Hematopoietic multipotent progenitor cell treated with erythropoietin and hydrocortisone succinate and interleukin-3 and kit ligand, for 6 days (in vitro differentiated cells): ENCODE results near the gene RNU7-1.

ENCODE experiments used
- DNase-seq: peaks from one replicate; pipeline ENCODE4 v3.0.0-alpha.2; 2015

RNU7-1 gene

DNA sequence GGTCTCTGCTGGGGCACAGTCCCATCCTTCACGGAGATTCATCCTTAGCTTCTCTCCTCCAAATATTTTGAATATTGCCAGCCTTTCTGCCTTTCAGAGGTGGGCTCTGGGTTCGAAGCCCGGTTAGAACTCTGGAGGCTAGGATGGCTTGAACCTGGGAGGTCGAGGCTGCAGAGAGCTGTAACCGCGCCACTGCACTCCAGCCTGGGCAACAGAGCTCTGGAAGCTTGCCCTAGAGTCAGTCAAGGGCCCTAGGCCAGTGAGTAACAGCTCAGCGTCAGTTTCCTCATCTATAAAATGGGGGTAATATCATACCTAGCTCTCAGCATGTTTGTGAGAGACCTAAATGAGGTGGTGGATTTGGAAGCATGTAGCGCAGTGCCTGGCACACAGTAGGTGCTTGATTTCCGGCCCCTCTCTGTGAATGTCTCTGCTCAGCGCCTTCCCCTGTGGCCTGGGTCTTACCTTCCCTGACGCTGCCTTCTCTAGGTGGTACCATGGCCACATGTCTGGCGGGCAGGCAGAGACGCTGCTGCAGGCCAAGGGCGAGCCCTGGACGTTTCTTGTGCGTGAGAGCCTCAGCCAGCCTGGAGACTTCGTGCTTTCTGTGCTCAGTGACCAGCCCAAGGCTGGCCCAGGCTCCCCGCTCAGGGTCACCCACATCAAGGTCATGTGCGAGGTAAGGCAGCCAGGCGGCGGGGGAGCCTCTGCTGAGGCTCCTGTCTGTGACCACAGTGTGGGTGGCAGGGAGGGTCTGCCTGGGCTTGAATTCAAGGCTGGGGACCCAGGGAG is 10.9 kb downstream of the RNU7-1 start:
- no peak for DNase-seq

GRCh38 chr12:6955108-6956020 is 11.7 kb downstream of the RNU7-1 start:
- DNase-seq: no peak

GRCh38 chr12:6956021-6956727 is 12.6 kb downstream of the RNU7-1 start:
- DNase-seq: peak; percentile 62

- DNase-seq: no peak
Observed at GRCh38 chr12:6957151-6957701, 13.6 kb downstream of the RNU7-1 start.

DNA sequence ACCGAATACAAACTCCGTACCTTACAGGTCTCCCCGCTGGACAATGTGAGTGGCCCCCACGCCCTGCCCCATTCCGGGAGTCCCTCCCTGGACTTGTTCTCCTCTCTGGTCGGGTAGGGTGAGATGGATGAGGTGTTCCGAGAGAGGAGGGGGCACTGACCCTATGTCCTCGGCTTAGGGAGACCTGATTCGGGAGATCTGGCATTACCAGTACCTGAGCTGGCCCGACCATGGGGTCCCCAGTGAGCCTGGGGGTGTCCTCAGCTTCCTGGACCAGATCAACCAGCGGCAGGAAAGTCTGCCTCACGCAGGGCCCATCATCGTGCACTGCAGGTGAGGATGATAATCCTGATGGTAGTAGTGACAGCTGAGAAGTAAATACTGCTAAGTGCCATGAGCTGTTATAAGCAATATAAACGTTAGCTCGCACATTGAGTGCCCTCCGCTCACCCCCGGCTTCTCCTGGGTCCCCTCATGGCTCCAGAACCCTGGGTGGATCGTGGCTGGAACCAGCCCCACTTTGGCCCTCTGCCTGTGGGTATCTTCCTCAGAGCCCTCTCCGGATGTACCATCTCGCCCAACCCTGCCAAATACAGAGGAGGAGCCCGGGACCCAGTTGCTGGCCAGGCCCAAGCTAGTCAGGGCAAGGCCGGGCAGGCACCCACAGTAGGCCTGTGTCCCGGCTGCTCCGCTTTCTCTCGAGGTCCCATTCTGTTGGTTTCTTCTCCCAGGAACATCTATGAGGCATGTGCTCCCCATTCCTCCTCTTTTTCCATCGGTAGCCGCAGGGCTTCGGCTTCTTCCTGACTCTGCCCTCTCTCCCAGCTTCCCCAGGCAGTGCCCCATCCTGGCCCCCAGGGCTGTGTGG is 14.4 kb downstream of the RNU7-1 start:
- DNase-seq: no peak

GRCh38 chr12:6958609-6959057 is 15.0 kb downstream of the RNU7-1 start:
- no peak for DNase-seq

DNA sequence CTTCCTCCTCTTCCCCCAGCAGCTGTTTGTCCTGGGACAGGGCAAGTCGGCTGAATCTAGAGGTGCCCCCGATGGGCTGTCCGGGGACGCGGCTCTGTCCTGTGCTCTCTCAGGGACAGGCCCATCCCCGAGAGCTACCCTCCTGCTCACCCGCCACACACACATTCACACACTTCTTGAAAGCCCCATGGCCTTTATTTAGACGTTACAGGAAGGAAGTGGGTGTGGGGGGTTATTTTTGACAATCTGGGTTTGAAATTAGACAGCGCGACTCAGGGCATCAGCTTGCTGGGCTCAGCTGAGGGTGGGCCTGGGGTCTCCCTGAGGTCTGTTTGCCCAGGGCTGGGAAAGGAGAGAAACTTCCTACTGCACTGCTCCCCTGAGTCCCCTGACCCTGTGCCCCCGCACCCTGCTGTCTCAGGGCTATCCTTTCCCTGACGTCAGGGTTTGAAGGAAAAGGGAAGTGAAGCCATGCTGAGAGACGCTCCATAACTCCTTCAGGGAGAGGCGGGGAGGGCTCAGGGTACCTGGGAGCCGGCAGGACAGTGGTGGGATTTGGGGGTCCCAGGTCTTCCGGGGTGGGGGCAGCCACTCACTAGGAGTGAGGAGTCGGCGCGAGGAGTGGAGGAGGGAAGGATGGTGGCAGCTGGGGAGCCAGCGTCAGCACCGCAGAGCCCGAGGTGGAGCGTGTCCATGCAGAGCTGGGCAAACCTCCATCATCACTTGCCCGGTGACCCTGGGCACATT is 15.6 kb downstream of the RNU7-1 start:
- peak; percentile 73 for DNase-seq

- no peak for DNase-seq
Observed at GRCh38 chr12:6959805-6960592, 16.4 kb downstream of the RNU7-1 start.

GRCh38 chr12:6960593-6961277 is 17.1 kb downstream of the RNU7-1 start:
- DNase-seq: peak; percentile 76

DNA sequence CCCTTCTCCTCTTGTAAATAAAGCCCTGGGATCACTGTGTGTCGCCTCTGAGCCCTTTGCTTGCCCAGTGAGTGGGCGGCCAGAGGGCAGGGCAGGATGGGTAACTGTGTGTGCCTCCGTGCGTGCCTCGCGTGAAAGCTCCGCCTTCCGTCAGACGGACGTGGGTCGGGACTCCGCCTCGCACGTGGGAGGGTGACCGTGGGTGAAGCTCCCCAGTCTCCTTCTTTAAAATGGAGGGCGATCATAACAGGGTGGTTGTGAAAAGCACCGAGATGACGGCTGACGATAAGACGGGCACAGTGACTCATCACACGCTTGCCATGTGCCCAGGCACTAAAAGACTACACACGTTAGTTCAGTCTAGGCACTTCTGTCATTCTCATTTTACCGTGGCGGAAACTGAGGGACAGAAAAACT is 17.7 kb downstream of the RNU7-1 start:
- peak; percentile 94 for DNase-seq

DNA sequence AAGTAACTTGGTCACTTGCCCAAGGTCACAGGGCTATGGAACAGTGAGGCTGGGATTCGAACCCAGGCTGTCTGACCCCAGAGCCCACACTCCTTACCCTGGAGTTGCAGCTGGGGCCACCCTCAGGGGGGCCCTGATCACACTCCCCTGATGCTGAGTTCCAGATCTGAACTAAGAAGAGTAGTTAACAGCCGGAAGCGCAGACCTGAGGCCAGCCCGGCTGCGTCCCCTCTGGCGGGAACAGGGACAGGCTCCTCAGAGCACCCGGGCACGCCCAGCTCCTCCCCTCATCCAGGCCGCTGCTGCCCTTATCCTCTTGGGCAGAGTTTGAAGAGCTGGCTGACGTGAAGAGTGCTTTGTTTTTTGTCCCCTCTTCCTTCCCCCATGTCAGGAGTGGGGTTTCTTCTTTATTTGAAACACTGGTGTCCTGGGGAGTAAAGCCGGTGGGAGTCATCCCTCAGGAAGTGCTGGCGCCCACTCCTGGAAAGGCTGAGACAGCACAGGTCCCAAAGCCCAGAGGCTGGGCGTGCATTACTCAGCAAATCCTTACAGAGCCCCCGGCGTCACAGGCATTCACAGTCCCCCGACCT is 18.2 kb downstream of the RNU7-1 start:
- peak; percentile 95 for DNase-seq

DNA sequence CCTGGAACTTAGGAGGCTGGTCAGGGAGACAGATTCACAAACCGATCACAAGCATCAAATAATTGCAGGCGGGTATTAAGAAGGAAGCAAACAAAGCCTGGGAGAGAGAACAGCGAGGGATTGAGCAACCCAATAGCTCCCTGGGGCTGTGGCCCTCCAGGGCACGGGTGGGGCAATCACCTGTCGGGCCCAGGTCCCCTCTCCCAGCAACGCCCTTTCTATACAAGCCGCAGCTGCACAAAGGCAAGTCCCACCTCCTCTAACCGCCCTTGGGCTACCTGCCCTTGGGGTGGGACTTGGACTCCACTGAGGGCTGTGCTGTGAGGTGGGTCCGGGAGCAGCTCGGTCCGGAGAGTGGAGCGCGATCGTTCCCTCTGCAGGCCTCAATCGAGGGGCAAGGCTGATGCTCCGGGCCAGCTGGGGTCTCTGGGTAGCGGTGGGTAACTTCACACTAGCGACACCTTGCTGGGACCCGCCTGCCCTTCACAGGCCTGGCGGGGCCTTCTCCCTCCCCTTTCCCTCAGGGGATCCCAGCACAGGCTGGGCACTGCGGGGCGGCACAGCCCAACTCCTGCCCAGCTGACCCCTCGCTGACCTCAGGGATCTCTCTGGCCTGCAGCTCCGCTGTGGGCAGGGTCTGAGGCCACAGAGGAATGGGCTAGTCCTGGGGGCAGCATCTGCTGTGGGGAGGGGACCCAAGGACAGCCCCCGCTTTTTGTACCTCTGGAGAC is 18.8 kb downstream of the RNU7-1 start:
- peak; percentile 15 for DNase-seq

GRCh38 chr12:6963016-6963731 is 19.6 kb downstream of the RNU7-1 start:
- DNase-seq: peak; percentile 7

GRCh38 chr12:6963791-6964413 is 20.3 kb downstream of the RNU7-1 start:
- peak; percentile 11 for DNase-seq

DNA sequence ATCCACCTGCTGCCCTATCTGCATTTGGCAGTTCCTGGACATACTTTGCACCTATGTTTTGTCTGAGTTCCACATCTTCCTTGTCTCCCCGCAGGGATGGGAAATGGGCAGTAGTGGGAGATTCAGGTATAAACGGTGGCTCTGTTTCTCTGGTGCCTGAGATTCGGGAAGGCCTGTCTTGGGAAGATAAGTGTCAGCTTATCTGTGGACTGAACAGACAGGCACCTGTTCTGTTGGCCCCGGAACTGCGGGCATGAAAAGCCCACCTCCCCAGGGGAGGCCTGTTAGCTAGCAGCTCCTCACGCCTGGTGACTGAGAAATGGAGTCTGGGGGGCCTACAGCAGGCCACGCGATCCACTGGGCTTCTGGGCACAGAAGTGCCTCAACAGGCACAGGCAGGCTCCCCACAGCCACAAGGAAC is 21.0 kb downstream of the RNU7-1 start:
- DNase-seq: peak; percentile 59

GRCh38 chr12:6965026-6965661 is 21.5 kb downstream of the RNU7-1 start:
- DNase-seq: peak; percentile 95

DNA sequence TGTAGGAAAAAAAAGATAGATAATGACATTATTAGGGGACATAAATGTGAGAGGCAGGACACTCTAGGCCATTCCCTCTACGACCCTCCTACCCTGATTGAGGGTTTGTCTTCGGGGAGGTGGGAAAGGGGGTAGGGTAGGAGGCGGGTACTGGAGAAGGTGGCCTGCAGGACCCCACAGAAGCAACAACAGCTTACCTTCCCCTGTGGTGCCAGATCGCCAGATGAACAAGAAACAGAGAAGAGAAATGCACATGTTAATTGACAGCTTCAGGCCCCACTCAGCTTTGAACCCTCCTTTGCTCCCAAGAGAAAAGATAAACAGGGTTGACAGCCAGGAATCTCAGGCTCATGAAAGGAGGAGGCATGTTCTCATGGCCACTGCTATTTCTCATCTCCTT is 22.1 kb downstream of the RNU7-1 start:
- DNase-seq: no peak
